GM12878 (cell line): ENCODE results near the gene NUP210L. TPM values are rescaled to one million over a fixed set of nuclear protein-coding genes. Genes with fewer than 3 reads are reported as not detected.
A peak's percentile ranks its signal among the peaks of the same experiment; 100 is the strongest.

ENCODE experiments used
- ATAC-seq: fragments of 200-7000 bp; cut with Tn5 transposase; 3 replicates; pipeline ENCODE4 v1.9.1; 2020; ENCODE audit warnings: mild to moderate bottlenecking, moderate library complexity
- BruUV-seq: library from RNA; stranded (reverse); fragments of 400-500 nt; replicated peaks from 2 replicates; lab custom pipeline; 2021; lab: Mats Ljungman, UMichigan
- CTCF ChIA-PET: fragments of 300-600 bp; sonication (Branson Sonifier 250); formaldehyde crosslinking; extraction: SDS; loops from one replicate; lab custom pipeline; 2021; ENCODE audit warnings: inconsistent platforms; lab: Yijun Ruan, JAX
- POLR2A ChIA-PET: fragments of 350-600 bp; formaldehyde crosslinking; extraction: SDS; loops from one replicate; lab custom pipeline; 2021; ENCODE audit warnings: inconsistent platforms; lab: Charles Lee
- RAD21 ChIA-PET: fragments of 300-600 bp; sonication (Branson Sonifier 250); formaldehyde crosslinking; loops from one replicate; lab custom pipeline; 2023; ENCODE audit warnings: antibody characterized with exemption; ENCODE audit not compliant: unreplicated experiment; lab: Charles Lee
- SMC1A ChIA-PET: fragments of 300-600 bp; sonication (Branson Sonifier 250); formaldehyde crosslinking; loops from one replicate; lab custom pipeline; 2023; ENCODE audit not compliant: unreplicated experiment, uncharacterized antibody; lab: Charles Lee
- DNase-seq: peaks from one replicate; pipeline ENCODE4 v3.0.0-alpha.2; 2011; ENCODE audit warnings: low read depth, low spot score
- FAIRE-seq: peaks from 3 replicates; lab custom pipeline; 2011; peaks lifted over from hg19 to GRCh38; lab: Jason Lieb, UNC
- H2AFZ ChIP-seq: 2 replicates; pipeline ENCODE4 v1.6.0; 2011; ENCODE audit warnings: low read depth, low read length, control low read depth; ENCODE audit not compliant: control insufficient read depth
- H3K27ac ChIP-seq: 2 replicates; pipeline ENCODE4 v1.5.1; 2011; ENCODE audit warnings: control low read depth; ENCODE audit not compliant: control insufficient read depth, insufficient read depth
- H3K27me3 ChIP-seq, 2 experiments: replicated peaks in 1 of 2; 2 replicates each; pipeline versions ENCODE4 v1.6.0 to v1.6.1; 2011; ENCODE audit warnings: low read length in 1 of 2; ENCODE audit not compliant: control insufficient read depth in 2 of 2, insufficient read depth in 2 of 2
- H3K36me3 ChIP-seq, 2 experiments: 2 replicates each; pipeline ENCODE4 v1.5.1; 2011; ENCODE audit warnings: low read length in 1 of 2; ENCODE audit not compliant: control insufficient read depth in 2 of 2, insufficient read depth in 2 of 2
- H3K4me1 ChIP-seq: 2 replicates; pipeline ENCODE4 v1.6.1; 2011; ENCODE audit warnings: mild to moderate bottlenecking, low read length, moderate library complexity, mixed read lengths; ENCODE audit not compliant: control insufficient read depth, insufficient read depth
- H3K4me2 ChIP-seq: 2 replicates; pipeline ENCODE4 v1.6.0; 2011; ENCODE audit warnings: control low read depth; ENCODE audit not compliant: control insufficient read depth, insufficient read depth
- H3K4me3 ChIP-seq: fragments of 200-600 bp; sonication (generic); 2 replicates; pipeline ENCODE4 v1.5.1; 2016
- H3K79me2 ChIP-seq: 2 replicates; pipeline ENCODE4 v1.6.0; 2011; ENCODE audit warnings: low read length; ENCODE audit not compliant: control insufficient read depth, insufficient read depth
- H3K9ac ChIP-seq: 2 replicates; pipeline ENCODE4 v1.8.0; 2011; ENCODE audit warnings: low read length, control low read depth, mixed read lengths; ENCODE audit not compliant: control insufficient read depth, insufficient read depth
- H3K9me3 ChIP-seq: replicated peaks from 3 replicates; pipeline ENCODE4 v1.5.1; 2011; ENCODE audit warnings: mild to moderate bottlenecking, low read length; ENCODE audit not compliant: control insufficient read depth, insufficient read depth
- H4K20me1 ChIP-seq: 2 replicates; pipeline ENCODE4 v1.6.0; 2011; ENCODE audit not compliant: control insufficient read depth, insufficient read depth
- ATF3 ChIP-seq: IDR thresholded peaks from 2 replicates; pipeline ENCODE4 v1.6.1; 2011; ENCODE audit warnings: low read depth, mild to moderate bottlenecking, low read length, moderate library complexity, borderline replicate concordance; ENCODE audit errors: extremely low read depth
- ETV6 ChIP-seq, 2 experiments: fragments of 450-650 bp in 1 of 2; IDR thresholded peaks in 1 of 2; conservative IDR thresholded peaks in 1 of 2; 2 replicates each; pipeline ENCODE4 v1.6.1; 2014; ENCODE audit warnings: antibody characterized with exemption in 1 of 2, borderline replicate concordance in 1 of 2, low read depth in 1 of 2, mild to moderate bottlenecking in 1 of 2, moderate library complexity in 1 of 2
- IKZF2 ChIP-seq, 2 experiments: fragments of 450-650 bp; IDR thresholded peaks; 2 replicates each; pipeline ENCODE4 v1.6.1; 2017; ENCODE audit warnings: mild to moderate bottlenecking in 2 of 2, moderate library complexity in 2 of 2
- MTA2 ChIP-seq: fragments of 450-650 bp; IDR thresholded peaks from 2 replicates; pipeline ENCODE4 v1.6.1; 2016; ENCODE audit warnings: low read depth, mild to moderate bottlenecking, moderate library complexity
- MXI1 ChIP-seq: fragments of 150-350 bp; IDR thresholded peaks from 2 replicates; pipeline ENCODE4 v1.6.1; 2011; ENCODE audit warnings: low read depth, mild to moderate bottlenecking, inconsistent platforms, low read length, improper control_type of control experiment
- NBN ChIP-seq: fragments of 450-650 bp; IDR thresholded peaks from 2 replicates; pipeline ENCODE4 v1.6.1; 2016
- POLR2AphosphoS2 ChIP-seq: IDR thresholded peaks from 2 replicates; pipeline ENCODE4 v1.6.1; 2011; ENCODE audit warnings: low read depth, mild to moderate bottlenecking, low read length, improper control_type of control experiment, moderate library complexity
- POLR2AphosphoS5 ChIP-seq: IDR thresholded peaks from 2 replicates; pipeline ENCODE4 v1.6.1; 2011; ENCODE audit warnings: mild to moderate bottlenecking, low read length, inconsistent platforms
- POU2F2 ChIP-seq: IDR thresholded peaks from 3 replicates; pipeline ENCODE4 v1.6.1; 2011; ENCODE audit warnings: low read depth, mild to moderate bottlenecking, low read length, borderline replicate concordance
- PRDM15 ChIP-seq: fragments of 450-650 bp; formaldehyde crosslinking; IDR thresholded peaks from 2 replicates; pipeline ENCODE4 v1.4.0; 2020; ENCODE audit warnings: mild to moderate bottlenecking, moderate library complexity
- RAD21 ChIP-seq: IDR thresholded peaks from 2 replicates; pipeline ENCODE4 v1.6.1; 2011; ENCODE audit warnings: mild to moderate bottlenecking, low read depth, low read length, moderate library complexity; ENCODE audit not compliant: insufficient read depth
- SIX5 ChIP-seq: IDR thresholded peaks from 2 replicates; pipeline ENCODE4 v1.6.1; 2011; ENCODE audit warnings: mild to moderate bottlenecking, low read depth, low read length, moderate library complexity; ENCODE audit not compliant: severe bottlenecking
- WRNIP1 ChIP-seq: IDR thresholded peaks from 2 replicates; pipeline ENCODE4 v1.6.1; 2011; ENCODE audit warnings: low read depth, low read length, improper control_type of control experiment, borderline replicate concordance
- WGBS: methylation state at CpG from one replicate; pipeline ENCODE4 v1.1.6; 2016; ENCODE audit warnings: low lambda C conversion rate; ENCODE audit not compliant: insufficient replicate concordance, insufficient coverage; ENCODE audit errors: missing lambda C conversion rate; 5-methylcytosine and 5-hydroxymethylcytosine counted together
- in situ Hi-C: fragments of 300-500 bp; cut with MboI; formaldehyde crosslinking; loops from 9 replicates; pipeline ENCODE4 v1.14.3; 2018; ENCODE audit warnings: mixed read lengths
- intact Hi-C: fragments of 100-400 bp; cut with micrococcal nuclease; formaldehyde crosslinking; loops from one replicate; pipeline ENCODE4 v1.14.2; 2022; ENCODE audit not compliant: unreplicated experiment
- polyA plus RNA-seq, 11 experiments: library from polyadenylated mRNA; depleted of rRNA in 4 of 11; unstranded in 6 of 11; stranded (reverse) in 5 of 11; fragments of >200 nt; fragmentation: Nextera tagmentation in 4 of 11; fragmentation: Illumina TruSeq in 1 of 11; extraction: Ambion mirVana in 4 of 11; extraction: Trizol in 1 of 11; gene quantifications; 1 replicate in 1 of 11; 2 replicates in 10 of 11; pipeline versions ENCODE4 v1.2.1 to v1.2.3, GENCODE V29; 2011 to 2016; ENCODE audit warnings: inconsistent platforms in 2 of 11, missing spikeins in 2 of 11, low read depth in 1 of 11
- total RNA-seq, 4 experiments: library from RNA; depleted of rRNA in 3 of 4; stranded (reverse); fragments of >200 nt in 3 of 4; fragmentation: Illumina TruSeq in 1 of 4; extraction: Trizol in 1 of 4; gene quantifications; 2 replicates each; pipeline versions ENCODE4 v1.2.1 to v1.2.3, GENCODE V29; 2013 to 2021

Gene NUP210L
- total and polyA plus RNA-seq, 10 of the 15 experiments (the other 5 are each of a cell fraction or from before 2014, with no cell fraction given) = 0.04 to 0.08 (median 0.07) TPM; not detected in 7

GRCh38 chr1:153958111-153958960 lies 196.5 kb downstream of the NUP210L start, which contains the start of gene CRTC2 (continued):
- peak; percentile 48; the same call in 1 of the 2 replicates for TF ChIP-seq PRDM15 (CRISPR knock-in tag)
- peak; percentile 59; the same call in 1 of the 2 replicates for TF ChIP-seq ATF3

- 1% methylated on average over 13 of the region's 13 CpGs for WGBS
- Histone ChIP-seq H3K4me3 (peak overlapping the region; percentile 89), H3K36me3 (peaks cover 19 to 27% of the 10 kb centered on the region in 2 experiments), H4K20me1 (peaks cover 12% of the 10 kb centered on the region; the same call in 1 of the 2 replicates), H2AFZ (peak overlapping the region; percentile 38; the same call in 1 of the 2 replicates), H3K27ac (peak overlapping the region; percentile 93), H3K9ac (peak overlapping the region; percentile 64), H3K9me3 (no peaks in the 10 kb centered on the region), H3K27me3 (no peaks in the 10 kb centered on the region), H3K79me2 (peaks cover 69% of the 10 kb centered on the region), H3K4me1 (peaks cover 14% of the 10 kb centered on the region; the same call in 1 of the 2 replicates), H3K4me2 (peak overlapping the region; percentile 96)
- ChIA-PET SMC1A (interaction anchor here (1.3 to 6.9 kb wide), 4 partner anchors 8 to 29 kb away, joined by 3 to 31 read pairs (median 6); partner anchors contain the start of genes CREB3L4 and RAB13), RAD21 (interaction anchor here (1.5 to 2.2 kb wide), 3 partner anchors 9 to 20 kb away, joined by 7 to 10 read pairs (median 8); partner anchors contain the start of genes CREB3L4, DENND4B and JTB), CTCF (interaction anchor here (1.1 to 5.0 kb wide), 2 partner anchors 11 to 29 kb away, joined by 5 to 27 read pairs; partner anchors contain the start of genes DENND4B and RAB13), POLR2A (interaction anchor here (0.7 to 5.5 kb wide), 6 partner anchors 9 to 246 kb away, joined by 4 to 38 read pairs (median 8); partner anchors contain the start of genes CREB3L4, DENND4B, GATAD2B and JTB)
- FAIRE-seq (peak; percentile 52), ATAC-seq (peak; percentile 55), DNase-seq (no peak)
- in situ Hi-C loops = no loop called here
- TSS peak; percentile 38 for BruUV-seq
- intact Hi-C loops = no loop called here
- TF ChIP-seq RAD21 (no peak), WRNIP1 (0 out of 2 replicates have a peak, but pooled peaks have one; percentile 86), ETV6 (conservative IDR thresholded peaks at IDR 0.05 in 1 of 2, IDR thresholded peaks at IDR 0.05 in 1 of 2; ENCODE audit: borderline replicate concordance in 1 of 2, low read depth in 1 of 2) (0 out of 4 replicates have a peak, but pooled peaks of 1 of the 2 experiments have one; percentile 22), MXI1 (peak; percentile 67), IKZF2 (IDR thresholded peaks at IDR 0.05) (peak in 1 of 2 experiments; percentile 32; a peak in 2 of 4 replicates), POLR2AphosphoS5 (peak; percentile 91), NBN (0 out of 2 replicates have a peak, but pooled peaks have one; percentile 87), POU2F2 (0 out of 3 replicates have a peak, but pooled peaks have one; percentile 8), MTA2 (peak; percentile 49; the same call in 1 of the 2 replicates), SIX5 (no peak), POLR2AphosphoS2 (no peak)
Observed at GRCh38 chr1:153957744-153958110, 197.1 kb downstream of the NUP210L start.
